Measurements from ENCODE around the gene SUGT1.
"Not testable (repeated sequence)": the region's sequence is repeated elsewhere in the genome, so short reads cannot be mapped to it uniquely, and the experiment has no call there.

The SUGT1 gene

DNA sequence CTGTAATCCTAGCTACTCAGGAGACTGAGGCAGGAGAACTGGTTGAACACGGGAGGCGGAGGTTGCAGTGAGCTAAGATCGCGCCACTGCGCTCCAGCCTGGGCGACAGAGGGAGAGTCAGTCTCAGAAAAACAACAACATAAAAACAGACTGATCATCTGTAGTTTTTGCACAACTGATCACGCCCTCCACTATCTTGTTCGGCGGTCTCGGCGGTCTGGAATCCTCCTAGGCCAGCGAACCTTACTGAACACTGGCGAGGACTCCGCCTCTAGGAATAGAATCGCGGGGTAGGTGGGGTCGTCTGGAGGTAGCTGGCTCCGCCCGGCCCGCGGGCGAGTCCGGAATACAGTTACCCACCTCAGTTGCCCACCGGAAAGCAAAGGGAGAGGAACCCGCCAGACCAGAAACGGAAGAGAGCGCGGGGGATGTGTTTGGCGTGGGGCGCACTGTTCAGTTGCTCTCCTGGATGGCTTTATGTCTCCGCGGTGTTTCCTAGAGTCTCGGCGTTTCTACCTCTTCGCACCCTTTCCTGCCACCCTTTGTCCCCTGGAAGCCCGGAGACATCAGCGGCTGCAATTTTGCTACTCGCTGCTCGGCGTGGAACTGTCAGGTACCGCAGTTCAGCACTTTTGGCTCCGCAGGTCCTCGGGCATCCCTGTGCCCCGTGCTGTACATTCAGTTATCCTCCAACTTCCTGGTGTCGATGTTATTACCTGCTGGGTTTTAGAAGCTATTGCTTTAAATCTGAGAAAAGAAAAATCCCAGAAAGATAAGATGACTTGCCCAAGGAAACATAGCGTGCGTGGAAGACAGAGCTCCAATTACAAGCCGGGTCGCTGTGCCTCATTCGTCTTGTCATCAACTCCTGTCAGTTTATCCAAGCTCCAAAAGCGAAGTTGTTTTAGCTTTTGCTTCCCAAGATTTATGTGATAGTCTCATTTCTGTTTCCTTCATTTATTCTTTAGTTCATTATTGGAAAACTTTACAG is 35.3 kb upstream of the SUGT1 start:
- H3K79me2 ChIP-seq (ENCODE audit: insufficient read depth, low read length): peaks cover 25% of the 10 kb centered on the region
- H3K36me3 ChIP-seq (ENCODE audit: insufficient read depth, low read length): peaks cover 4% of the 10 kb centered on the region; the same call in 1 of the 2 replicates
- peak overlapping the region; percentile 83 for H3K9ac ChIP-seq (ENCODE audit: low read length)
- no peaks in the 10 kb centered on the region for H3F3A ChIP-seq (ENCODE audit: insufficient read depth, low read length)
- 0 out of 2 replicates have a peak, but pooled peaks cover 2% of the 10 kb centered on the region for H3K9me3 ChIP-seq (ENCODE audit: low read length)
- H3K9me2 ChIP-seq (ENCODE audit: low read depth, low read length): no peaks in the 10 kb centered on the region
- H2AFZ ChIP-seq (ENCODE audit: low read length): no peak overlapping the region; the same call in 1 of the 2 replicates
- H3K27me3 ChIP-seq (ENCODE audit: insufficient read depth, low read length): no peaks in the 10 kb centered on the region
- peak overlapping the region; percentile 90 for H3K4me3 ChIP-seq (ENCODE audit: low read depth, low read length, poor library complexity, severe bottlenecking)
- peaks cover 17% of the 10 kb centered on the region for H3K4me1 ChIP-seq (ENCODE audit: insufficient read depth, low read length, severe bottlenecking)
- no peaks in the 10 kb centered on the region for H4K20me1 ChIP-seq (ENCODE audit: insufficient read depth, low read length)
- TF ChIP-seq, protein P1, sequence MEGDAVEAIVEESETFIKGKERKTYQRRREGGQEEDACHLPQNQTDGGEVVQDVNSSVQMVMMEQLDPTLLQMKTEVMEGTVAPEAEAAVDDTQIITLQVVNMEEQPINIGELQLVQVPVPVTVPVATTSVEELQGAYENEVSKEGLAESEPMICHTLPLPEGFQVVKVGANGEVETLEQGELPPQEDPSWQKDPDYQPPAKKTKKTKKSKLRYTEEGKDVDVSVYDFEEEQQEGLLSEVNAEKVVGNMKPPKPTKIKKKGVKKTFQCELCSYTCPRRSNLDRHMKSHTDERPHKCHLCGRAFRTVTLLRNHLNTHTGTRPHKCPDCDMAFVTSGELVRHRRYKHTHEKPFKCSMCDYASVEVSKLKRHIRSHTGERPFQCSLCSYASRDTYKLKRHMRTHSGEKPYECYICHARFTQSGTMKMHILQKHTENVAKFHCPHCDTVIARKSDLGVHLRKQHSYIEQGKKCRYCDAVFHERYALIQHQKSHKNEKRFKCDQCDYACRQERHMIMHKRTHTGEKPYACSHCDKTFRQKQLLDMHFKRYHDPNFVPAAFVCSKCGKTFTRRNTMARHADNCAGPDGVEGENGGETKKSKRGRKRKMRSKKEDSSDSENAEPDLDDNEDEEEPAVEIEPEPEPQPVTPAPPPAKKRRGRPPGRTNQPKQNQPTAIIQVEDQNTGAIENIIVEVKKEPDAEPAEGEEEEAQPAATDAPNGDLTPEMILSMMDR (IDR thresholded peaks at IDR 0.05; ENCODE audit: low read length): no peak
- TF ChIP-seq EZH2 (IDR thresholded peaks at IDR 0.05; ENCODE audit: borderline replicate concordance, low read length): no peak
- H3K4me2 ChIP-seq (ENCODE audit: low read length): peak overlapping the region; percentile 82
- H3K27ac ChIP-seq (ENCODE audit: low read depth, low read length, poor library complexity, severe bottlenecking): peak overlapping the region; percentile 34

DNA sequence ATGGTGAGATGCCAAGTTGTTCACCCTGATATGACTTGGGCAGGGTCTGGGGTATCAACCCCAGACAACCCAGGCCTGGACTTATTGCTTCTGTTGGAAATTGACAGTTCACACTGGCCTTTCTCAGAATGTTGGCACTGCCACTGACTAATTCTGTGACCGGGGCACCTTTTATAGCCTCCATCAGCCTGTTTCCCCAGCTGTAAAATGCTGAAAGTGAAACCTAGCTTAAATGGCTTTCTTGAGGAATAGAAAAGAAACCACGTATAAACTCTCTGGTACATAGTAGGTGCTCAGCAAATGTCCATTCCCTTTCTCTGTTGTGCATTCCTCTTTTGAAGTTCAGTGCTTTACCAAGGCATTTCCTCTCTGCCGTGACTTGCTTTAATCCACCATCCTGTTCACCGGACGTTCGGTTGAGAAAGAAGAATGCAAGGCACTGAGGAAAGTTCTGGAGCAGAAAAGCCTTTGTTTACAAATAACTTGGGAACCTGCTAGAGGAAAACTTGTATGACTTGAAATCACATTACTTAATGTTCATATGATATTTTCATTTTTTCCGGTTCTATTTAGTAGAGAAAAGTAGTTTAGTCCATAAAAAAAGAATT is 21.4 kb upstream of the SUGT1 start:
- peaks cover 49% of the 10 kb centered on the region for H3K36me3 ChIP-seq (ENCODE audit: insufficient read depth, low read length)
- not testable (repeated sequence) for H3K79me2 ChIP-seq (ENCODE audit: insufficient read depth, low read length); H3K27me3 ChIP-seq (ENCODE audit: insufficient read depth, low read length); H3K4me2 ChIP-seq (ENCODE audit: low read length); H3K4me3 ChIP-seq (ENCODE audit: low read depth, low read length, poor library complexity, severe bottlenecking); H4K20me1 ChIP-seq (ENCODE audit: insufficient read depth, low read length); H3K9me2 ChIP-seq (ENCODE audit: low read depth, low read length); H3K27ac ChIP-seq (ENCODE audit: low read depth, low read length, poor library complexity, severe bottlenecking); H2AFZ ChIP-seq (ENCODE audit: low read length); H3K4me1 ChIP-seq (ENCODE audit: insufficient read depth, low read length, severe bottlenecking); H3F3A ChIP-seq (ENCODE audit: insufficient read depth, low read length); H3K9ac ChIP-seq (ENCODE audit: low read length); H3K9me3 ChIP-seq (ENCODE audit: low read length)

GRCh38 chr13:52638666-52639328 is 13.8 kb upstream of the SUGT1 start:
- Histone ChIP-seq H2AFZ (ENCODE audit: low read length) (no peak overlapping the region), H3K36me3 (ENCODE audit: insufficient read depth, low read length) (peaks cover 49% of the 10 kb centered on the region), H3K4me1 (ENCODE audit: insufficient read depth, low read length, severe bottlenecking) (no peaks in the 10 kb centered on the region), H3K9me3 (ENCODE audit: low read length) (no peaks in the 10 kb centered on the region), H3K27me3 (ENCODE audit: insufficient read depth, low read length) (no peaks in the 10 kb centered on the region), H3F3A (ENCODE audit: insufficient read depth, low read length) (no peaks in the 10 kb centered on the region), H3K4me3 (ENCODE audit: low read depth, low read length, poor library complexity, severe bottlenecking) (no peak overlapping the region), H3K4me2 (ENCODE audit: low read length) (no peak overlapping the region), H3K9me2 (ENCODE audit: low read depth, low read length) (no peaks in the 10 kb centered on the region), H4K20me1 (ENCODE audit: insufficient read depth, low read length) (no peaks in the 10 kb centered on the region), H3K79me2 (ENCODE audit: insufficient read depth, low read length) (no peaks in the 10 kb centered on the region), H3K27ac (ENCODE audit: low read depth, low read length, poor library complexity, severe bottlenecking) (no peak overlapping the region), H3K9ac (ENCODE audit: low read length) (no peak overlapping the region)
- no peak for TF ChIP-seq EZH2 (IDR thresholded peaks at IDR 0.05; ENCODE audit: borderline replicate concordance, low read length)
- TF ChIP-seq, protein P1 (IDR thresholded peaks at IDR 0.05; ENCODE audit: low read length): no peak
